Renal cortical epithelial cell (primary cell): ENCODE measurements around the gene SLC35F1. TPM values are rescaled to one million over a fixed set of nuclear protein-coding genes. Genes with fewer than 3 reads are reported as not detected.

Experiments
- total RNA-seq: library from RNA; depleted of rRNA; stranded (reverse); fragments of >200 nt; gene quantifications from 2 replicates; pipeline ENCODE4 v1.2.3, GENCODE V29; 2014

SLC35F1 gene
- total RNA-seq, 1 donor from 2014 or later, result 0.05 TPM

Other genes starting within 250 kb of the SLC35F1 start
- 20.0 and 38.2 TPM in 2 replicates for gene NUS1, start 231.8 kb upstream of the SLC35F1 start, total RNA-seq